Upper lobe of left lung (tissue), 4 donors: ENCODE measurements around the gene BRF1.

Experiments
- EP300 ChIP-seq, 4 donors: sonication (generic); formaldehyde crosslinking; IDR thresholded peaks; one replicate each; pipeline ENCODE4 v1.5.1; 2017; ENCODE audit warnings: antibody characterized with exemption in 4 of 4, control low read depth in 2 of 4
- POLR2A ChIP-seq, 4 donors: fragments of 450-650 bp; IDR thresholded peaks; one replicate each; pipeline ENCODE4 v1.5.1; 2016 to 2017; ENCODE audit warnings: antibody characterized with exemption in 4 of 4, mild to moderate bottlenecking in 2 of 4
- POLR2AphosphoS5 ChIP-seq, 2 donors: sonication (generic); formaldehyde crosslinking; IDR thresholded peaks; one replicate each; pipeline ENCODE4 v1.5.1; 2017; ENCODE audit warnings: antibody characterized with exemption in 2 of 2
- TF ChIP-seq, protein P1 (sequence below), 6 experiments: fragments of 450-650 bp in 4 of 6; fragments of 200-600 bp in 2 of 6; sonication (generic) in 2 of 6; IDR thresholded peaks; one replicate each; pipeline ENCODE4 v1.5.1; 2016 to 2019; ENCODE audit warnings: antibody characterized with exemption in 6 of 6

DNA sequence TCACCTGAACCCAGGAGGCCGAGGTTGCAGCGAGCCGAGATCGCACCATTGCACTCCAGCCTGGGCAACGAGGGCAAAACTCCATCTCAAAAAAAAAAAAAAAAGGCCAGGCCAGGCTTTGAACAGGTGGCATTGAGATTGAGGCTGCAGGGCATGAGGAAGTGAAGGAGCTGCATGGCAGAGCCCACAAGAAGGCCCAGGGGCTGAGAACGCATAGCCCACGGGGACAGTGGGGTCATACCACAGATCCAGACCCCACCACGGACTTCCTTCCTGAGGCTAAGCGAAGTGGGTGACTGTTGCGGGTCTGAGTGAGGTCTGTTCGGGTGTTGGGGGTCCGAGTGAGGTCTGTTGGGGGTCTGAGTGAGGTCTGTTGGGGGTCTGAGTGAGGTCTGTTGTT, 140.0 kb downstream of the BRF1 start:
- TF ChIP-seq, protein P1, sequence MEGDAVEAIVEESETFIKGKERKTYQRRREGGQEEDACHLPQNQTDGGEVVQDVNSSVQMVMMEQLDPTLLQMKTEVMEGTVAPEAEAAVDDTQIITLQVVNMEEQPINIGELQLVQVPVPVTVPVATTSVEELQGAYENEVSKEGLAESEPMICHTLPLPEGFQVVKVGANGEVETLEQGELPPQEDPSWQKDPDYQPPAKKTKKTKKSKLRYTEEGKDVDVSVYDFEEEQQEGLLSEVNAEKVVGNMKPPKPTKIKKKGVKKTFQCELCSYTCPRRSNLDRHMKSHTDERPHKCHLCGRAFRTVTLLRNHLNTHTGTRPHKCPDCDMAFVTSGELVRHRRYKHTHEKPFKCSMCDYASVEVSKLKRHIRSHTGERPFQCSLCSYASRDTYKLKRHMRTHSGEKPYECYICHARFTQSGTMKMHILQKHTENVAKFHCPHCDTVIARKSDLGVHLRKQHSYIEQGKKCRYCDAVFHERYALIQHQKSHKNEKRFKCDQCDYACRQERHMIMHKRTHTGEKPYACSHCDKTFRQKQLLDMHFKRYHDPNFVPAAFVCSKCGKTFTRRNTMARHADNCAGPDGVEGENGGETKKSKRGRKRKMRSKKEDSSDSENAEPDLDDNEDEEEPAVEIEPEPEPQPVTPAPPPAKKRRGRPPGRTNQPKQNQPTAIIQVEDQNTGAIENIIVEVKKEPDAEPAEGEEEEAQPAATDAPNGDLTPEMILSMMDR (IDR thresholded peaks at IDR 0.05) = no peak
- TF ChIP-seq EP300 (IDR thresholded peaks at IDR 0.05) (no peak), POLR2A (IDR thresholded peaks at IDR 0.05) (no peak), POLR2AphosphoS5 (IDR thresholded peaks at IDR 0.05) (no peak)
